CD4-positive, alpha-beta T cell treated with Interleukin-10 for 1 hour (primary cell): ENCODE measurements around the gene APOBEC3B.
"Not testable (repeated sequence)": the region's sequence is repeated elsewhere in the genome, so short reads cannot be mapped to it uniquely, and the experiment has no call there.

Experiments
- DNase-seq: peaks from one replicate; pipeline ENCODE4 v3.0.0-alpha.2; 2020

Gene APOBEC3B

GRCh38 chr22:38981992-38982927 lies at the start of gene APOBEC3B:
APOBEC3B (plus strand) TSS chr22:38982347; CDS start chr22:38982454, 107 bp downstream.
- peak; percentile 80 for DNase-seq

GRCh38 chr22:38935023-38935422 lies 47.1 kb upstream of the APOBEC3B start:
- DNase-seq: no peak

- no peak for DNase-seq
These were observed 46.5 kb upstream of the APOBEC3B start for GRCh38 chr22:38935616-38936015.

- no peak for DNase-seq
These were observed 45.6 kb upstream of the APOBEC3B start for GRCh38 chr22:38936562-38936961.

- DNase-seq: no peak
These were observed 45.1 kb upstream of the APOBEC3B start for GRCh38 chr22:38937036-38937435.

- no peak for DNase-seq
These were observed 44.6 kb upstream of the APOBEC3B start for GRCh38 chr22:38937541-38937940.

- DNase-seq: no peak
These were observed 43.9 kb upstream of the APOBEC3B start for GRCh38 chr22:38938221-38938620.

- no peak for DNase-seq
These were observed 43.2 kb upstream of the APOBEC3B start for GRCh38 chr22:38938925-38939324.

GRCh38 chr22:38940811-38941384 lies 41.2 kb upstream of the APOBEC3B start:
- DNase-seq: no peak

GRCh38 chr22:38941488-38941987 lies 40.6 kb upstream of the APOBEC3B start:
- DNase-seq: peak; percentile 35

GRCh38 chr22:38942702-38943101 lies 39.4 kb upstream of the APOBEC3B start:
- no peak for DNase-seq

- no peak for DNase-seq
These were observed 38.9 kb upstream of the APOBEC3B start for GRCh38 chr22:38943201-38943600.

GRCh38 chr22:38943882-38944281 lies 38.3 kb upstream of the APOBEC3B start:
- DNase-seq: no peak

GRCh38 chr22:38944653-38945052 lies 37.5 kb upstream of the APOBEC3B start:
- DNase-seq: no peak

GRCh38 chr22:38945706-38946338 lies 36.3 kb upstream of the APOBEC3B start:
- DNase-seq: not testable (repeated sequence)

- DNase-seq: no peak
These were observed 35.4 kb upstream of the APOBEC3B start for GRCh38 chr22:38946771-38947170.

- no peak for DNase-seq
These were observed 34.6 kb upstream of the APOBEC3B start for GRCh38 chr22:38947321-38948140.

GRCh38 chr22:38948181-38948940 lies 33.8 kb upstream of the APOBEC3B start:
- DNase-seq: no peak

- no peak for DNase-seq
These were observed 32.2 kb upstream of the APOBEC3B start for GRCh38 chr22:38949889-38950405.

- no peak for DNase-seq
These were observed 31.4 kb upstream of the APOBEC3B start for GRCh38 chr22:38950527-38951295.

GRCh38 chr22:38951734-38952133 lies 30.4 kb upstream of the APOBEC3B start:
- no peak for DNase-seq
